Measurements from ENCODE around the gene GLDN.

Gene GLDN

DNA sequence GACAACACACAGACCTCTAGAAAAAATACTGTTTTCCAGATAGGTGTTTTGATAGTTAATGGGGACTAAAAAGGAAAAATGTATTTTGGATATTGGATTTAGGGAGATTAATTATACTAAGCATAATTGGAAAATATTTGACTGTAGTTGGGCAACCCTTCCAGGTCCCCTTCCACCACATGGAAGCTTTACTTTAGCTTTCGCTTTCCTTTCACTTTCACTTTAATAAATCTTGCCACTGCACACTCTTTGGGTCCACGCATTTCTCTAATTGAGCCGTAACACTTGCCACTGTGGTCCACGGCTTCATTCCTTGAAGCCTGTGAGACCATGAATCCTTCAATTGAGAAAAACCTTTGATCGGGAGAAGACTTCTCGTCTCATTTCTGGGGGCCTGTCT is 15.5 kb downstream of the GLDN start:
- no peak for DNase-seq (ENCODE audit: low read depth)

DNA sequence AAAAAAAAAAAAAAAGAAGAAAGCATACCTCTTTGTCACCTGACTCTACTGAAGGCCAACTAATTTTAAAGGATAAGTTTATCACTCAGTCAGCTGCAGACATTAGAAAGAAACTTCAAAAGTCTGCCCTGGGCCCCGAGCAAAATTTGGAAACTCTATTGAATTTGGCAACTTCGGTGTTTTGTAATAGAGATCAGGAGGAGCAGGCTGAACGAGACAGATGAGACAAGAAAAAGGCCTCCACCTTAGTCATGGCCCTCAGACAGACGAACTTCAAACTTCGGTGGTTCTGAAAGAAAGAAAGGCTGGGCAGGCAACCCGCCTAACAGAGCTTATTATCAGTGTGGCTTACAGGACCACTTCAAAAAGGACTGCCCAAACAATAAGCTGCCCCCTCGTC is 18.5 kb downstream of the GLDN start:
- DNase-seq (ENCODE audit: low read depth), result no peak

GRCh38 chr15:51363383-51363782 is 21.9 kb downstream of the GLDN start:
- DNase-seq (ENCODE audit: low read depth), result no peak

DNA sequence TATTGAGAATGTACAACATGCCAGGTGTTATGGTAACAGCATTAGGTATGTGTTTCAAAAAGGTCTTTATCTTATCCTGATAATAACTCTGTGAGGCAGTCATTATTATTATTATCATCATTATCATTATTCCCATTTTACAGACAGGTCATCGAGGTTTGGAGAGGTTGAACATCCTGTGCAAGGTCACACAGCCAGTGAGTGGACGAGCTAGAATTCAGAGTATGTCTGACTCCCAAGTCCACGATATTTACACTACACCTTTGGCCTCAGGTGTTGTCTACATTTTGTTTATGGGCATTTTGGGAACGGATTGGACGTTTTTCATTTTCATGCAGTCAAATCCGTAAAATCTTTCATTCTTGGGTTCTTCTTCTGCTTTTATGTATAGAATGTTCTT is 24.0 kb downstream of the GLDN start:
- no peak for DNase-seq (ENCODE audit: low read depth)

DNA sequence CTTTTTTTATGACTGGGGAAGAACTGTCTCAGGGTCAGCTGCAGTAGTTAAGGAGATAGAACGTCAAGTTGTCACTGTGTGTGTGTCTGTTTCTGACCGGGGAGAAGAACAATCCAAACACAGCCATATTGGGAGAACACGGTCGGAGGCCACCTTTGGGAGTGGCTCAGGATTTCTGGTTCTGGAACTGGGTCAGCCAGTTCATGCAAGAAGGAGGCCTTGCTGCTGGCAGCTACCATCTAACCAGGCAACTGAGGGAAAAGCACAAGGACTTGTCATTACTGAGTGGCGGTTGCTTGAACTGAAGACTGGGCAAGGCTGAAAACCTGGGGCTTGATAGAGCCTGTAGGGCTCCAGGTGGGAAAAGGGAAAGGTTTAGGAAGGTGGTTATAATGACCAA is 24.6 kb downstream of the GLDN start:
- DNase-seq (ENCODE audit: low read depth), result no peak

GRCh38 chr15:51366920-51367319 is 25.5 kb downstream of the GLDN start:
- no peak for DNase-seq (ENCODE audit: low read depth)

DNA sequence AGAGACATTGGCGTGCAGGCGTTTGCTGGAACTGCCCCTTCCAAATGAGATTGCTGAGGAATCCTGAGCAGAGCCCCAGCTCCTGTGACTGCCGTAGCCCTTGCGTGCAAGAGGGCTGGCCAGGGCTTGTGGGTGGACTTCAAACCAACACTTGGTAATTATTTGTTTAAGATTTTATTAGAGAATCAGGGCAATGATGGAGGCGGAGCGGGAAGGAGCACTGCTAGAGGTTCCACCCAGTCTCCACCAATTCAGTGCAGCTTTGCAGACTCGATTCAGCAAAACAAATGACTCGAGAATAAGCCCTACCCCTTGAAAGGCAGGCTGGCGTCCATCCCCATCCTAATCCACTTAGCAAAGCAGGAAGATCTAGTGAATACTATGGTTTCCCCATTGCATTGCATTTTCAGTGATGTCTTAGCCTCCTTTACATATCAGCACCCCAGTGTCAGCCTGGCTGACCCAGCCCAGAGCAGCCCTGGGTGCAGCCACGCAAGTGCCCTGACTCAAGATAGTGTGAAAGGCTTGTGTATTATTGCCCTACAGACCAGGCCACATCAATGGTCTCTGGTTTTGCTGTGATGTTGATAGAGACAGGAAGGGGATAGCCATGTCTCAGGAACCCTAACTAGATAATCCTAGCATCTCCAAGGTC is 26.0 kb downstream of the GLDN start:
- no peak for DNase-seq (ENCODE audit: low read depth)

- no peak for DNase-seq (ENCODE audit: low read depth)
These were observed 26.9 kb downstream of the GLDN start for GRCh38 chr15:51368307-51368706.

DNA sequence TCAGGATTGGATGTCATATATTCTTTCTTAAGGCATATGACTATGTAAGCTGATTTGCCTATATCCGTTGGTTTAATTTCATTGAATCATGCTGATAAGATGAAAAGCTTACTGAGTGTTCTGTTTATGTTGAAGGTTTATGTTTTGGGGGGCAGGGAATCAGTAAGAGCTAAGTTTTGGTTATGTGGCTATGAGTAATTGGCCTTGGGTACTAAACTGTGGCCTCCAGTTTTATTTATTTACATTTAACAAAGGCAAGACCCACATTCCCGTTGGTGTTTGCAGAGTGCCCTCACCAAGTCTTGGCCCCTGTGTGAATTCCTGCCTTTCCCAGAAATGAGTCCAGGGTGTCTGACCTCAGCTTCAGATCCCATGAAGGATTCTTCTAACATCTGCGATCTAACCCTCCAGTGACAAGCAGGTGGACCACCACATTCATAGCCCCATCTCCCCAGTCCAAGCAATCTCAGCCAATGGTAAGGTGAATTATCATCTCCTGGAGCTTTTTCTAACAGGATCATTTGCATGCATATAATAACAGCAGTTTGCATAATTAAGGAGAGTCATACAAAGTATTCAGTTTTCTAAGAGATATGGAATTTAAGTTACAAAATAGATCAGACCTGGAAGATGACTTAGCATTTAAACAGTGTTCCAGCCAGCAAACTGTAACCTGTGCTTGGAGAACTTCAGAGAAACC is 27.4 kb downstream of the GLDN start:
- DNase-seq (ENCODE audit: low read depth), result no peak

GRCh38 chr15:51369451-51369761 is 28.0 kb downstream of the GLDN start:
- DNase-seq (ENCODE audit: low read depth), result no peak

DNA sequence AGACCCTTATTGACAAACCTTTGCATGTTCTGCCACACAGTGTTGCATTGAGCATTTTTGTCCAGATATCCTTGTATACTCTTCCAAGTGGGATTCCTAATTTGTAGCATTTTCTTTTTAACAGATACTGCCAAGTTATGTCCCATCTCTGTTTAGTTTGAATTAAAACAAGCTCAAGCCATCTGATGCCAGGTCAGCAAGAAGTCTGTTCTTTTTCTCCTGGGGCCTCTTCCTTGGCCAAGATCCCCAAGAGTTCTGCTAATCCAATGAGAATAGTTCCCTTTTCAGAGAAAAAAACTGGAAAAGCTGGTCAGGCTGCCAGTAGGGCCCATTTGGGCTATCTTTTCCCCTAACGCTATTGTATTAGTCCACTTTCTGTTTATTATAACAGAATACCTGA is 29.8 kb downstream of the GLDN start:
- DNase-seq (ENCODE audit: low read depth), result no peak

DNA sequence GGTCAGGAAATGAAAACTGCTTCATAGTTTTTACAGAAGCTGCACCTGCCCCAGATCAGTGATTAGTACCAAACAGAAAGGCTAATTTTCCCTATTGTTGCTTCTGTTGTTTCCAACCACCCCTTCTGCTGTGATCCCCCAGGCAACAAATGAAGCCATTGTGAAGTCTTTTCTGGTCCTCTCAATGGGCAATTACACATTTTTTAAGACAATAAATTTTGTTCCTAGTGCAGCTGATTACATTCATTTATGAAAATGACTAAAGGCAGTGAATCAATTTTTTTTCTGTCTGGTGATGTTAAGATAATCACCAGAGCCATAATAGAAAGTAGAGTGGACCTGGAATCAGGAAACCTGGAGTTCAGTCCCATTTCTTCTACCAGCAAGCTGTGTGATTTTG is 32.7 kb downstream of the GLDN start:
- no peak for DNase-seq (ENCODE audit: low read depth)

GRCh38 chr15:51375966-51376640 is 34.6 kb downstream of the GLDN start:
- no peak for DNase-seq (ENCODE audit: low read depth)

- DNase-seq (ENCODE audit: low read depth), result no peak
These were observed 35.8 kb downstream of the GLDN start for GRCh38 chr15:51377038-51377786.

GRCh38 chr15:51378406-51378805 is 37.0 kb downstream of the GLDN start:
- DNase-seq (ENCODE audit: low read depth), result no peak

DNA sequence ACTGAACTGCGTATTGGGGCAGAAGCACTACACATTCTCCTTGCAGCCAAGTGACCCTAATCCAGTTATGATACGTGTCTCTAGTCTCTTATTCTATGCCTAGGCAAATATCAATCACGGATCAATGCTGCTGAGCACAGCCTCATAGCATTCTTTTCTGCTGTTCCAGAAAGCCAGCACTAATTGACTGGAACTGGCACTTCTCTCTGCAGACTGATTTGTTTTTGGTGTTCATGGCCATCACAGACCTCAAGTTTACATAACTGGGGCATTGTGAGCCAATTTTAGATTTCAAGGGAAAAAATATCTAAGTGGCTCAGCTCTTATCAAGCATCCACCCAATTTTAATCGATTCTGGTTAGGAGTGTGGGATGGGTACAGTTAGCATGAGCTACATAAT is 37.9 kb downstream of the GLDN start:
- no peak for DNase-seq (ENCODE audit: low read depth)

DNA sequence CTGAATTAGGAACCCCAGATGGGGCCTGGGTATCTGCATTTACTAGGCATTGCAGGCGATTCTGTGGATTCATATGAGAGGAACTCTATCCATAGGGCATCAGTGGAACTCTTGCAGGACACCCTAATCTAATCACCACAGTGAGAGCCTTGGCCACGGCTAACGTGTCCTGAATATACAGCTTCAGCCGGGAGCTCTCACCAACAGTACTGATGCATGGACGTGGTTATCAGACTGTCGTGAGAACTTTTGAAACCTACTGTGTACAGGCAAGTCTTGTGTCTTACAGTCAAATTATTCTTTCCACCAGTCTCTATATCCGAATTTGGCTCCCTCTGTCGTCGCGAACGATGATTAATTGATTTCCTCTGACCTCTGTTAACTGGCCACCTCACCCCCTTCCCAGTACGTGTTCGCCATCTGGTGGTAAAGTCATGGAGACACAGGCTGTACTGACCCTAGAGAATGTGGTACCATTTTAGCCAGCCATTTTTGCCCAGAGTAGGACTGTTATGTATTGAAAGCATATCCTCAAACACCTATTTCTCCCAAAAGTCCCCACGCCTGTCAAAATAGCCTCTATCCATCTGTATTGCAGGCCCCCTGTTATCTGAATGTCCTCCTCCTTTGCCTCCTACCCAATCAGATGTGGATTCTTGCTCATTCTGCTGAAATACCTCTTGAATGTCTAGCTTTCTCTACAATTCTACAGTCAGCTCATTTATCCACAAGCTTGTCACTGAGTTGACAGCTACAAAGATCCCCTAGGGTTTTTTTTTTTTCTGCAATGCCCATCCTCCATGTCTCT is 39.7 kb downstream of the GLDN start:
- no peak for DNase-seq (ENCODE audit: low read depth)

DNA sequence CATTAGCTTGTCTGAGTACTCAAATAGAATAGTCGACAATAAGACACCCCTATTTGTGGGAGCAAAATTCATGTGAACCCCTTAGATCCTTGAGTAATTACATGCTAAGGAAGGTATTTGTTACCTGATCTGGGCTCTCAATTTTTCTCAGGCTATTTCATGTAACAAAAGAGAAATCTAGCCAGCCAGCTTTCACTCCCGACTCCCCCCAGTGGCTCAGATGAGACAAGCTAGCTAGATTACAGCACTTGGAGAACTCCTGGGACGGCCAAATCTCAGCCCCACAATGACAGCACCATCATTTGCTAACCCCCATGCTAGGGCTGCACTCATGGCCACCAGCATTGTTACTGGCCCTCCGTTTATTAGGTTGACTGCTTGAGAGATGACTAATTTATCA is 41.3 kb downstream of the GLDN start:
- no peak for DNase-seq (ENCODE audit: low read depth)

- DNase-seq (ENCODE audit: low read depth), result no peak
These were observed 44.6 kb downstream of the GLDN start for GRCh38 chr15:51386029-51386428.

DNA sequence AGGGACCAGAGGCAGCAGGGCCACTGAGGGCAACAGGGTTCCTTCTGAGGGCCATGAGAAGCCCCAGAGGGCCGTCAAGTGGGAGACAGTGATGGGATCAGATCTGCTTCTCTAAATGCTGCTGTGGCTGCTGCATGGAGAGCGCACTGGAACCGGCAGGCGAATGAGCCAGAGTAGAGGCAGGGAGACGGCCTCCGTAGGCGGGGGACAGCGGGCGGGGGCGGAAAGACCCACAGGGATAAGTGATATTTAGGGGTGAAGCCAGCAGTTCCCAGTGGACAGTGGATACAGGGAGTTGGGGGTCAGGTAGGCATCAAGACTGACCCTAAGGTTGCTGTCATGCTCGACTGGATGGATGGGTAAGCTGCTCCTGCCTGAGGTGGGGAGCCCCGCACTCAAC is 45.0 kb downstream of the GLDN start:
- DNase-seq (ENCODE audit: low read depth), result no peak

- no peak for DNase-seq (ENCODE audit: low read depth)
These were observed 45.7 kb downstream of the GLDN start for GRCh38 chr15:51386960-51387698.

- DNase-seq (ENCODE audit: low read depth), result no peak
These were observed 46.2 kb downstream of the GLDN start for GRCh38 chr15:51387699-51388041.
